Measurements from ENCODE around the gene IDI2.
A peak's percentile ranks its signal among the peaks of the same experiment; 100 is the strongest.
"Not testable (repeated sequence)": the region's sequence is repeated elsewhere in the genome, so short reads cannot be mapped to it uniquely, and the experiment has no call there.

The IDI2 gene

DNA sequence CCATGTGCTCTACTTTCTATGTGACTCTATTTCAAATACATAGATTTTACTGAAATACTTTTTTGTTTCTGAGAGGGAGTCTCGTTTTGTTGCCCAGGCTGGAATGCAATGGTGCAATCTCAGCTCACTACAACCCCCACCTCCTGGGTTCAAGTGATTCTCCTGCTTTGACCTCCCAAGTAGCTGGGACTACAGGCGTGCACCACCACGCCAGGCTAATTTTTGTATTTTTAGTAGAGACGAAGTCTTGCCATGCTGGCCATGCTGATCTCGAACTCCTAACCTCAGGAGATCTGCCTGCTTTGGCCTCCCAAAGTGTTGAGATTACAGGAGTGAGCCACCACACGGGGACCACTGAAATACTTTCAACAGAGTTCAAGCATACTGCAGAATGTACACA lies 19.8 kb upstream of the IDI2 start:
- DNase-seq, result no peak

DNA sequence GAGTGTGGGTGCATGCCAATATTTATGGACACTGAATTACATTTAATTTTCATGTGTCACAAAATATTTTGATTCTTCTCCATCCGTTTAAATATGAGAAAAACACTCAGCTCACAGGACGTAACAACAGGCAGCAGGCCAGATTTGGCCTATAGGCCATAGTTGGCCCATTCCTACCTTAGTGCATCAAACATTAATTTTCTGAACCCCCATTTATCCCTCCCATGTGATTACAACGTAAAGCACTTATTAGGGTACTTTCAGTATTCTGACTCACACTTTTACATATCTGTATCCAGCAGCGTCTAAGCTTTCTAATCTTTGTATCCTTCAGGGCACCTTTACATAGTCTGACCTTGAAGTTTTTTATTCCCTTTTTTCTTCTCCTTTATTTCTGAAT lies 19.3 kb upstream of the IDI2 start:
- DNase-seq, result no peak

DNA sequence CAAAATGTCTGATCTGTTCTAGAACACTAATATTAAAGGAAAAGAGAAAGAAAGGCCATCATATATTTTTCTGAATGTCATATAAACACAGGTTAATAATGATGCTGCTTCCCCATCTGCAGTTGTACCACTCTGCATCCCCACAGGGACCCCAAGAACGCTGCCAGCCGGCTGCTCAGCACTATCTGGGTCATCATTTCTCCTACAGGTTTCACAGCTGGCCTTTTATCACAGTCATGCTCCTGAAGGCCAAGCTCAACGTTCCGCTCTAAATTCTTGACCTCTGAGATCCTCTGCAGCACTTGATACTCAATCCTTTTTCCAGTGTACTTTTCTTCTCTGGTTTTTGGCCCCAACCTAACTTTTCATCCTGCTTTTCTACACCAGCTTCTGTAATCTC lies 18.5 kb upstream of the IDI2 start:
- no peak for DNase-seq

DNA sequence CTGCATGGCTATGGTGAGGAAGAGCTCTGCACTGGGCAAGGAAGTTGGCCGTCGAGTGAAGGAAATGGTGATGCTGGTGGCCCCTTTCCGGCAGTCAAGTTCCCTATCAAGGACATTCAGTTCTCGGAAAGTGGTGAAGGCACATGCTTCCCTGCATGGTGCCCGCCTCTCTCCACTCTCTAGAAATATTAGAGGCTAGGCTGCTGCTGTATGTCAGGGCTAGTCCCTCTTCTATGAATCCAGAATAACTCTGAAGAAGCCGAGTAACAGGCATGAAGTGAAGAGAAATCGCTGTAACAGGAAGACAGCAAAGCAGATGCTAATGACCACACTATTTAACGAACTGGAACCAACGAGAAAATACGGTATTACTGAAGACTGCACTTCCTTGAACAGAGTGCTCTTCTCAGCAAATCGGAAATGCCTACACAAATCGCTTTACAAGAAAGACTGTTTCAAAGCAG lies 17.9 kb upstream of the IDI2 start:
- peak in 1 of 2 donors; percentile 17 for DNase-seq

DNA sequence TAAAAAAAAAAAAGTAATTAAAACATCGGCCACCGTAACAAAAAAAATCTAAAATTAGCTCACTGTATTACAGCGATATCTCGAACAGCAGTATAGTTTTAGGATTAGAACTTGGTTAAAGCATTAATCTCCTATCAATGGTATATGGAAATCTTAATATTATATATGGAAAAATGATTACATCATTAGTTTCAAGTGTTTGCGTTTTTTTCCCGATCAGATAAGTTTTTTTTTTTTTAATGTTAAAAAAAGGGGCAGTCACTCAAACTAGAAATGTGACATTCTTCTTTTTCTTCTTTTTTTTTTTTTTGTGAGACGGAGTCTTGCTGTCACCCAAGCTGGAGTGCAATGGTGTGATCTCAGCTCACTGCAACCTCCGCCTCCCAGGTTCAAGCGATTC lies 15.9 kb upstream of the IDI2 start:
- no peak for DNase-seq

DNA sequence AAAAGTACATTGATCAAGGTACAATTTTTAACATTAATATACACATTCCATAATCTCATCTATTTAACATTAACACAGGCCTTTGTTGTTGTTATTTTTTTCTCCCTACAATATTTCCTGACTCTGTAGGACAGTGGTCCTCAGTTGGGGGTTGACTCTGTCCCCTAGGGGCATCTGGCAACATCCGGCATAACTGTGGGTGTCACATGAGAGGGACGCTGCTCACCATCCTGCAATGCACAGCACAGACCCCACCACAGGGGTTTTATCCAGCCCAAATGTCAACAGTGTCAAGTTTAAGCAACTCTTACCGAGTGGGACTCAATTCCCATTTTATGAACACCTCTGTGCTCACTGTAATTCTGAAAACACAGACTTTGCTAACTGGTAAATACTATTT lies 14.5 kb upstream of the IDI2 start:
- DNase-seq, result no peak

DNA sequence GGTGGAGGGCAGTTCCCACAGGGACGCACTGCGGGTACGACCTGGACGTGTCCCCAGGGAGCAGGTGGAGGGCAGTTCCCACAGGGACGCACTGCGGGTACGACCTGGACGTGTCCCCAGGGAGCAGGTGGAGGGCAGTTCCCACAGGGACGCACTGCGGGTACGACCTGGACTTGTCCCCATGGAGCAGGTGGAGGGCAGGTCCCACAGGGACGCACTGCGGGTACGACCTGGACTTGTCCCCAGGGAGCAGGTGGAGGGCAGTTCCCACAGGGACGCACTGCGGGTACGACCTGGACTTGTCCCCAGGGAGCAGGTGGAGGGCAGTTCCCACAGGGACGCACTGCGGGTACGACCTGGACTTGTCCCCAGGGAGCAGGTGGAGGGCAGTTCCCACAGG lies 13.1 kb upstream of the IDI2 start:
- not testable (repeated sequence) for DNase-seq

DNA sequence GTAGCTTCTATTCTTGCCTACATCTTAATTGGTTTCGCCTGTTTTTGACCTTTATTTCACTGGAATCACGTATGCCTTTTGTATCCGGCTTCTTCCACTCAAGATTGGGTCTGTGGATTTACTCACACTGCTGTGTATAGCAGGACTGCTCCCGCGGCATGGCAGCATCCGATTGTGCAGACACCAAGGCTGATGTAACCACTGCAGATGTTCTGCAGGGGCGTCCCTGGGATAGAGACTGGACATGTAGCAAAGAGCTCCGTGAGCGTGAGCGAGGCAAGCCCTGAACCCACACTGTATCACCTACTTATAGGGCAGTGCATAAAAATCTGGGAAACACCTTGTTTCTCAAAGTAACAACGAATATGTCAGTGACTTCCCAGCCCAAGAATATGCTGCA lies 11.4 kb upstream of the IDI2 start:
- peak in 1 of 2 donors; percentile 31 for DNase-seq

DNA sequence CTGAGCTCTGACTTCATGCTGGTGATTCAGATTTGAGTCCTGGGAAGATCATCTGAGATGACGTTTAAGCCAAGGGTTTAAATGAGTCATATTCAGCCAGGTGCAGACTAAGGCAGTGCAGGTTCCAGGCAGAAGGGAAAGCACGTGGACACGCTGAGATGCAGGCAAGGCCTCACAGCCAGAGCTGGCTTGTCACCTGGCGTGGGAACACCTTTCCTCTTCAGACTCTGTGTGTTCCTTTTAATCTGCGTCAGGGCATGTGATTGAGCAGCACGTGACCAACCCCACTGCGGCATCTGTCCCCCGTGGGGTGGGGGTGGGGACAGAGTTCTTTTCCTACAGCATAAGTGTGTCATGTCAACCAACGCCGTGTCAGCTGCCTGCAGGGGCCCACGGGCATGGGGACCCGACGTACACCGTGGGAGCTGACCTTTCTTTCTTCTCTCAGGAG lies 10.7 kb upstream of the IDI2 start:
- DNase-seq, result no peak

DNA sequence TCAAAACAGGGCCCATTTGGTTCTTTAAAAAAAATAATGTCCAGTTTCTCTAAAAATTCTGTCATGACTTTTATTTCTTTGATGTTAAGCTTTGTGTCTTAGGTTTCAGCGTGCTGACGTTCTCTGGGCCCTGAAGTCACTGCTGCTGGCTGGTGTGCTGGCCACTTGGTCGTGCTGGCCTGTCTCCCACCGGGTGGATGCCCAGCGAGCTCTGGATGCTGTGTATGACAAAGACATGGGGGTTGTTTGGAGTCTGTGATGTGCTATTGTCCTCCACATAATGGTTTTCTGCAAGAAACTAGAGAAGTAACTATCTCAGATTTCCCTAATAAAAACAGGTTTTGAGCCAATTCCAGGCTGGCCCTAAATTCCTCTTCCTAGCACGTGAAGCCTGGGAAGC lies 9.5 kb upstream of the IDI2 start:
- DNase-seq, result peak; percentile 52 to 55

DNA sequence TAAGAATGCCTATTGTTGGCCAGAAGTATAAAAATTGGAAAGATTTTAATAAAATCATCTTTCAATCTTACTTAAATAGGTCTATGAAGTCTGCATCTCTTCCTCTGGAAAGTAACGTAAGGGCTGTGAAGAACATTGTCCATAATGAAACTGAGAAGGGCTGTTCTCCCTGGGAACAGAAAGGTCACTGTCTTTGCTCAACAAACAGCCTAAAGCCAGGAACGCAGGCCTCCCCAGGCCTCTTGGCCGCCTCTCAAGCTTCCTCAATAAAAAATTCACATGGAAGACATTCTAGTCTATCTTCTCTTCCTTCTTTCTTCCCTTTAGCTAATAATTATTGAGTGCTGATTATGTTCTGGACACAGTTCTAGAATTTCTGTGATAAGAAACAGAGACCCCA lies 9.1 kb upstream of the IDI2 start:
- DNase-seq, result peak; percentile 43 to 75

DNA sequence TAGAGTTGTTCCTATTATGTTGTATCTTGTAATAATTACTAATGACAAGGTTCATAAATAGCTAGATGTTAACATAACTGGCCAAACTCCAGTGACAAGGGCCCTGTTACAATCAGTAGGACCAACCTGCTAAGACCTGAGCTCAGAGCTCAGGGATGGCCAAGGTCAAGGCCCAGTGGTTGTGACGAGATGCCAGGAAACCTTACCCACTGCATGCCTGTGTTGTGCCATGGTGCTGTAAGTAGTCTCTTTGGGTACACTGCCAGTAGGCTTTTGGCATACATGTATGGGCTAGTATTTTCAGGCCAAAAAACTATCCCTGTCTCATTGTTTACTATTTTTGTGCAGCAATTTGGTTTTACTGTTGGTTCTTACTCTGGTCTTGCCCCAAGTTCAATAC lies 7.9 kb upstream of the IDI2 start:
- no peak for DNase-seq

DNA sequence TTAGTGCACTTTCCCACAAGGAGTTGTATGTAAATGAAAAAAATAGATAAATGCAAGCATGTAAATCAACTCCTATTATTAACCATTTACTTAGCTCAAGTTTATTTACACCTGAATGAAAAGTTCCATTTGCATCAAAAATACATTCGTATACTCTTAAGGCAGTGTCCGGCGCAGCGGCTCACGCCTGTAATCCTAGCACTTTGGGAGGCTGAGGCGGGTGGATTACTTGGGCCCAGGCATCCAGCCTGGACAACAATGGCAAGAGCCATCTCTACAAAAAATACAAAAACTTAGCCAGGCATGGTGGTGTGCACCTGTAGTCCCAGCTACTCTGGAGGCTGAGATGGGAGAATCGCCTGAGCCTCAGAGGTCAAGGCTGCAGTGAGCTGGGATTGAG lies 4.2 kb upstream of the IDI2 start:
- DNase-seq, result no peak

DNA sequence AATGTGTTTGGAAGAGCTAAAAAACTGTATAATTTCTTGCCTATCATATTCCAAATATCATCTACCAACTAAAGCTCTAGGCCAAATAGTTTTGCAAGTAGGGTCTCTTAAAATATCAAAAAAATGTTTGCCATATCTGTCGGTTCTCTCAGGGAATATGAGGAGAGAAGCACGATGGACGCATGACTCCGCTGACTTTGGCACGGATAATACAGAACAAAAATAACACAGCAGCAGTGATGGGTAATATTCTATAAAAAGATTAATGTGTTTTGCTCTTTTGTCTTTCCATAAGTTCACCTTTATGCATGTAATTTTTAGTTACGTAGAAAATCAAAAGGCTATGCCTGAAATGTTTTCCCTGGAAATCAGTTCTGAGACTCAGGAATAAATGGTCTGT lies 919 bp upstream of the IDI2 start:
- DNase-seq, result no peak

DNA sequence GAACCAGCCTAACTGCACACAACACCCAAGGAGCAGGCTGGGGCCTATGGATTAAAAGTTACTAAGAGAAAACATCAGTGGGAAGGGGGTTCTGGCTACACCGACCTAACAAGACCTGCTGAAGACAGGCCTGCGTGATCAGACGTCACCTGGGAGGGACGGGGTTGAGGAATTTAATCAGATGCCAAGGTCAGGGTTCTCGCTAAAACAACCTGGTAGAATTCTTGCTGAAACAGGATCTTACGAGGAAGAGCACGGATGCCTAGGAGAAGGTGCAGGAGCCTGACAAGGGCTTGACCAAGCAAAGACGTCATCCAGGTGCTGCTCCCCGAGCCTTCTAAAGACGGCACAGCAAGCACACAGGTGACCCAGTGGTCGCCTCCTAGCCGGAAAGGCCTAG lies 1.6 kb downstream of the IDI2 start:
- DNase-seq, result no peak

DNA sequence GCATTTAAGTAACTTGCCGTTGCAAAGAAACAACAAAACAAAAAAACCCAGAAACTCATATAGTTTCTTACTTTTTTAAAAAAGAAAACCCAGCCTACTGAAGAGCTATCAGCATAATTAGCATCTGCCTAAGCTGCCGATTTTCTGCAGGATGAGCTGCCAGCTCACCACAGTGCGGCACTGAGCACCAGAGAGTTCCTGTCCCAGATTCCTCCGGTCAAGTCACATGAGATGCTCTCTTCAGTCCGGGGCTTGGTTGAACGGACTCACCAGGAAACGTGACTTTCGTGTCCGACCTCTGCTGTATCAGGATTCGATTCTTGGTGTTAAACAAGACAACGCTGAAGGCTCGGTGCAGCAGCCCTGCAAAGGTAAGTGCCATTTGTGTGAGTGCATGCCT lies 3.2 kb downstream of the IDI2 start:
- DNase-seq, result peak; percentile 31 to 45

DNA sequence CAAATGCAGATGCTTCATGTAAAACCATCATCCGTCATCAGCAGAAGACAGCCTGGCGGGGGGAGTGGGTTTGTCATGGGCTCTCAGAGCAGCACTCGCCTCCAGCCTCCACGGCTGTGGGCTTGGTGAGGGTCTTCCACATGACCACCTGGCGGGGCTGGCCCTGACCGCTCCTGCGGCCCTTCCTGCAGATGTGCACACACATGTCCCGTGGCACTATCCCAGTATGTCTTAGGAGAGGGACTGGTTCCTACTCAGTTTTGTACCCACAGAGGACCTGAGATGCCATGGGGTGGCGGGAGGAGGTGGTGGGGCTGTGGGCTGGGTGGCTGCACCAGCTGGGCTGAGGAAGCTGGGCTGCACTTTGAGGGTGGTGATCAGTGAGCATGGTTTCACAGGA lies 4.7 kb downstream of the IDI2 start:
- no peak for DNase-seq

DNA sequence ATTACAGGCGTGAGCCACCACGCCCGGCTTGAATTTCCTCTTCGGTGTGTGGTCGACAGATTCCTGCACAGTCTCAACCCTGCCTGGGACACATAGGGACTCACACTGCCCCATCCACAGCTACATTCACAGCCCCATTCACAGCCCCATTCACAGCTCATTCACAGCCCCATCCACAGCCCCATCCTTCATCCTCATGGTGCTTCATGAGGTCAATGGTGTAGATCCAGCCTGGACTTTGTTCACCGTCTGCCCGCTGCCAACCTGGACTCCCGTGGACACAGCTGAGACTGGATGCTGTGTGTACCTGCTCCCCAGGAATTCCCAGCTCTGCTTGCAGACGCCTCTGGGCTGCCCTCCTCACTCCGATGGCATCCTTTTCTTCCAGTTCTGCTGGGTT lies 5.2 kb downstream of the IDI2 start:
- DNase-seq, result no peak

DNA sequence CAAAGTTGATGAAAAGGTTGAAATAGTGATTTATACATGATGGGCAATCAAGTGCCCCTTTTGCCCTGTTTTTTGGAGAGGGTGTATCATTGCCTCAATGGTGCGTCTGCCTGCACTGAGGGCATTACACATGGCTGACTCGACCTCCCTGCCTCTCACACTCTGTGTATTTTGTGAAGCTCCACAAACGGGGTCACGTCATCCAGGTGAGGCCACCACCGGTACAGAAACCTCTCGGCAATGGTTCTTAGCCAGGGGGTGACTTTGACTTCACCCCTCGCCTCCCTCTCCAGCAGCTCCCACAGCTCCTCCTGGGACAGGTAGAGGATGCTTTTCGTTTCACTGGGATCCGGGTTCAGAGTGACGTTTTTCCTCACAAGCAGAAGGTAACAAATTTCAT lies 6.3 kb downstream of the IDI2 start:
- no peak for DNase-seq

DNA sequence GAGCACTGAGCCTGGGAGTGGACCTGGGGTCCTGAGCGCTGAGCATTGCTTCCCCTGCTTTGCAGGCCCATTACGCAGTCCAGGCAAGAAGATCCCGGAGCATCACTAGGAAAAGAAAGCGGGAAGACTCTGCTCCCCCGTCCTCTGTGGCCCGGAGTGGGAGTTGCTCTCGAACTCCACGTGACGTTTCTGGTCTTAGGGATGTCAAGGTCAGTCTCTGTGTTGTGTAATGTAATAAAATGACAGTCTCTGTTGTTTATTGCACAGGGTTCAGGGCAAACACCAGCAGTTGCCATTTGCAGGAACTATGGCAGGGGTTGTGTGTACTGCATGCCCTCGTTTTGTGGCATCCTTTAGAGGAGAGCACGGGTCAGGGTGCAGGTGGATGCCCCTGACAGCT lies 10.0 kb downstream of the IDI2 start:
- DNase-seq, result no peak

DNA sequence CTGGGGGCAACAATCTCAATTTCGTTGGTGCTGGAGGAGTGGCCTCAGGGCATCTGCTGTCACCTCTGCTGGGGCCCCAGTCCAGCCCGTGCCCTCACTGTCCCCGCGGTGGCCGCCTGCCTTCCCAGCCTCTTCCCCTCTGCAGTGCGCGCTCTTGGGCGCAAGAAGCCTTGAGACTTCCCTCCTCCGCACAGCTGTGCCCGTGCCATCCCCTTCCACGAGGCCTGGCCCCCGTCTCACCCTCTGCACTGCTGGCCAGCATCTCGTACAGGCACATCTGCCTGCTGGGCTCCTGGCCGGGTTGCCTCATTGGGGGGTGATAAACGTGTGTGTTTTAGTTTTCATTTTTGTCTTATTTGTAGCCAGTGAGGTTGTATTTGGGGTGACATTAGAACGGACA lies 14.0 kb downstream of the IDI2 start:
- DNase-seq, result no peak

DNA sequence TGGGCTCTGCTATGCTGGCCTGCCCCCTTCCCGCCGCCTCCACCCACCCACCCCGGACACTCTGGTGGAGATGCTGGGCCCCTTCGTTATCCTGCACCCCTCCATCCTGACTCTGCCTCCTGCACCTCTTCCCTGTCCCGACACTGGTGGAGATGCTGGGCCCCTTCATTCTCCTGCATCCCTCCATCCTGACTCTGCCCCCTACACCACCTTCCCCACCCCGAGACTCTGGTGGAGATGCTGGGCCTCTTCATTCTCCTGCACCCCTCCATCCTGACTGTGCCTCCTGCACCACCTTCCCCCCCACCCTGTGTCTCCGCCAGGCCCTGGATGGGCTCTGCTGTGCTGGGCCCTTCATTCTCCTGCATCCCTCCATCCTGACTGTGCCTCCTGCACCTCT lies 15.0 kb downstream of the IDI2 start:
- no peak for DNase-seq

DNA sequence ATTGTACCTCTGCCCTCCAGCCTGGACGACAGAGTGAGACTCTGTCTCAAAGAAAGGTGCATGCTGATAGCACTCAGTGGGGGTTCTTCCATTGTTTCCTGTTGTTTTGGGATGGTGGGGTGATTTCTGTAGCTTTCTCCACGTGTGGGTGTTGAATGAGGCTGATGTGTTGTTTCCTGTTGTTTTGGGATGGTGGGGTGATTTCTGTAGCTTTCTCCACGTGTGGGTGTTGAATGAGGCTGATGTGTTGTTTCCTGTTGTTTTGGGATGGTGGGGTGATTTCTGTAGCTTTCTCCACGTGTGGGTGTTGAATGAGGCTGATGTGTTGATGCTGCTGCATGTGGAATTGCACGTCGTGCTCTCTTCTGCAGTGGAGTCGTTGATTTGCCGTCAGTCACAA lies 15.7 kb downstream of the IDI2 start:
- not testable (repeated sequence) for DNase-seq

DNA sequence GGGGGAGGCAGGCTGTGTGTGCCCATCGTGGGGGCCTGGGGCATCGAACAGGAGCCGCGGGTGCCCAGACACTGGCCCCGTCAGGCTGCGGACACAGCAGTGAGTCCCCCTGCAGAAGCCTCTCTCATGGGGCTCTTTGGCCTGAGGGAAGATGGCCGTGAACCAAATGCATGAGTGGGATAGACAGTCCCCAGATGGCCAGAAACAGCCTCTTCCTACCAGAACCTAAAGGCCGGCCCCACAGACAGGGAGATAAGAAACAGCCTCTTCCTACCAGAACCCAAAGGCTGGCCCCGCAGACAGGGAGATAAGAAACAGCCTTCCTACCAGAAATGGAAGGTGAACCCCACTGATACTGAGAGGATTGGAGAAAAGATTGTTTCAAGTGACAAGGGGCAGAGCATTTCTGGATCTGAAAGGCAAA lies 16.6 kb downstream of the IDI2 start:
- no peak for DNase-seq

DNA sequence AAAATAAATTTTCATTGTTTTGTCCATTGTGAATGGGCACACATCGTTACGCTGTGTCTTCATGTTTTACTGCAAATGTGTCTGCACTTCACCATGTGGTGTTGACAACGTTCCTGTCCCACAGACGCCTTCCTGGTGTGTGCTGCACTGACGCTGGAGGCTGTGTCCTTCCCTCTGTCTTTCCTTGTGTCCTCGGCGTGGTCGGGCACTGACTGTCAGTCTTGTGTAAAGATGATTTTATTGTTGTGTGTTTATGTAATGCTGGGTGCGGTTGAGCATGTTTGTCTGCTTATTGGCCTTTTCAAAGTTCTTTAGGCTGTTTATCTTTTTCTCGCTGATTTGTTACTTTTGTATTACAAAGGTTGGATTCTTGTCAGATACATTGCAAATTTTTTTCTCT lies 18.1 kb downstream of the IDI2 start:
- no peak for DNase-seq

DNA sequence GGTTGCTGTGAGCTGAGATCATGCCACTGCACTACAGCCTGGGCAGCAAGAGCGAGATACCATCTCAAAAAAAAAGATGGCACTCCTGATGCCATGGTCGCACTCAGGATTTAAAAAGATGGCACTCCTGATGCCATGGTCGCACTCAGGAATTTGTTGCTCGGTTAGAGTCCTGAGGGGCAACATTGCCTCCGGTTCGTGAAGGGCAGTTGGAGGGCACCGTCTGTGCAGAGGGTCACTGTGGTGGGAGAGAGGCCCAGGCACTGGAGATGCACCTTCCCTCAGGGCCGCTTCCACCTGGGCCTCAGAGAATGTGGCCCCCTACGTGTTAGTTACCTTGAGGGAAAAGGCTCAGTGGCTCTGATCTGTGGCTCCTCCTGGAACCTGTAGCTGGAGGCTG lies 19.1 kb downstream of the IDI2 start:
- DNase-seq, result no peak

All from hippocampal formation (tissue), 2 donors.